Heart left ventricle (tissue), 16 donors: Measurements from ENCODE around the gene VGF. TPM values are rescaled to one million over a fixed set of nuclear protein-coding genes. Genes with fewer than 3 reads are reported as not detected.

Experiments
- ATAC-seq, 4 donors: fragments of 200-7000 bp; cut with Tn5 transposase; one replicate each; pipeline ENCODE4 v1.9.1; 2020 to 2022; ENCODE audit warnings: moderate library complexity in 4 of 4, mild to moderate bottlenecking in 3 of 4, moderate number of reproducible peaks in 1 of 4
- DNase-seq, 5 donors: peaks; one replicate each; pipeline ENCODE4 v3.0.0-alpha.2; 2020
- H3K27ac ChIP-seq, 12 donors: fragments of 200-600 bp; sonication (generic) in 4 of 12; one replicate each; pipeline versions ENCODE4 v1.5.0 to v1.8.0; 2016 to 2022; ENCODE audit warnings: mild to moderate bottlenecking in 2 of 12
- H3K27me3 ChIP-seq, 9 donors: fragments of 200-600 bp; sonication (generic) in 2 of 9; one replicate each; pipeline versions ENCODE4 v1.5.1 to v1.8.0; 2016 to 2022; ENCODE audit warnings: mild to moderate bottlenecking in 3 of 9
- H3K36me3 ChIP-seq, 9 donors: fragments of 200-600 bp; sonication (generic) in 2 of 9; one replicate each; pipeline versions ENCODE4 v1.5.0 to v1.8.0; 2018 to 2022; ENCODE audit warnings: mild to moderate bottlenecking in 2 of 9
- H3K4me1 ChIP-seq, 12 donors: fragments of 200-600 bp; sonication (generic) in 4 of 12; one replicate each; pipeline versions ENCODE4 v1.5.0 to v1.8.0; 2016 to 2022; ENCODE audit warnings: mild to moderate bottlenecking in 3 of 12
- H3K4me3 ChIP-seq, 12 donors: fragments of 200-600 bp; sonication (generic) in 4 of 12; one replicate each; pipeline versions ENCODE4 v1.5.0 to v1.8.0; 2017 to 2022; ENCODE audit warnings: mild to moderate bottlenecking in 9 of 12, moderate library complexity in 4 of 12
- H3K9me3 ChIP-seq, 12 donors: fragments of 200-600 bp; sonication (generic) in 4 of 12; one replicate each; pipeline versions ENCODE4 v1.5.0 to v1.8.0; 2016 to 2022; ENCODE audit warnings: mild to moderate bottlenecking in 1 of 12
- CTCF ChIP-seq, 12 donors: fragments of 200-600 bp; sonication (generic) in 4 of 12; IDR thresholded peaks; one replicate each; pipeline versions ENCODE4 v1.5.0 to v1.8.0; 2018 to 2022; ENCODE audit warnings: antibody characterized with exemption in 12 of 12, mild to moderate bottlenecking in 5 of 12
- POLR2A ChIP-seq, 2 donors: fragments of 450-650 bp; IDR thresholded peaks; one replicate each; pipeline ENCODE4 v1.6.1; 2017; ENCODE audit warnings: antibody characterized with exemption in 2 of 2, mild to moderate bottlenecking in 2 of 2, moderate library complexity in 2 of 2
- WGBS, 4 donors: extraction: QIAGEN DNeasy Blood & Tissue Kit in 2 of 4; methylation state at CpG; one replicate each; pipeline versions ENCODE4 v1.1.5 to v1.1.7; 2013 to 2018; 5-methylcytosine and 5-hydroxymethylcytosine counted together
- intact Hi-C, 10 donors: fragments of 100-400 bp; cut with DNase I; formaldehyde crosslinking; loops; one replicate each; pipeline versions ENCODE4 v1.11.1 to v1.14.2; 2022
- polyA plus RNA-seq, 2 donors: library from polyadenylated mRNA; stranded (reverse); fragments of 200-250 nt; gene quantifications; one replicate each; pipeline ENCODE4 v1.2.3, GENCODE V29; 2013
- total RNA-seq, 9 donors: library from RNA; depleted of rRNA in 2 of 9; stranded (reverse); fragments of >200 nt in 2 of 9; fragmentation: NEBNext Ultra II Directional in 3 of 9; extraction: Animal tissue kit (Norgen Biotek cat#: 25700) in 3 of 9; gene quantifications; one replicate each; pipeline versions ENCODE4 v1.1.0 to v1.2.4, GENCODE V29; 2016 to 2023
- donor health status: ischemic (EF 13 %, LVEDD 7.1; RV severe dilation, severe dysfunction).
- donor health status: healthy with polysubstance abuse.
- donor health status: DM: no; HTN: yes; CAD: no.
- donor health status: DM: no; HTN: no; CAD: no.
- donor health status: ischemic (EF 25% LVEDD 6.9; RV normal size, moderate dysfunction).
- donor health status: ischemic (EF 25% LVEDD 5.7; RV mildly dilated, moderate dysfunction).
- donor health status: healthy.
- donor health status: DM: yes; HTN: yes; CAD: no.
- donor health status: ischemic (EF 35%, LVEDD 5.7; RV mildly dilated, moderate dysfunction).
- donor health status: nonischemic (EF 11% LVEDD 7.7; RV severe dilation, severe dysfunction).
- donor health status: DM: yes; HTN: yes; CAD: no.
- donor health status: PGD.
- donor health status: ischemic (EF 29% LVEDD 5.4; RV normal size, mild dysfunction).
- donor health status: nonischemic (EF 23%, LVEDD 6.1; RV moderate dilation, normal function).

The VGF gene
- total and polyA plus RNA-seq, 11 donors, result 0.09 to 0.19 (median 0.14) TPM; not detected in 8

GRCh38 chr7:101172005-101172853 is 6.9 kb upstream of the VGF start:
- TF ChIP-seq POLR2A (IDR thresholded peaks at IDR 0.05) (no peak), CTCF (IDR thresholded peaks at IDR 0.05) (no peak)
- WGBS, 4 donors, result 0 to 2% (median 2%) methylated on average over 51 to 79 of the region's 79 CpGs
- no peaks in the 10 kb centered on the region for H3K9me3 ChIP-seq
- H3K27ac ChIP-seq, result no peak overlapping the region
- H3K4me3 ChIP-seq, result peak overlapping the region in 3 of 12 donors; percentile 3 to 15 (median 11)
- H3K4me1 ChIP-seq, result peaks cover 0 to 43% (median 22%) of the 10 kb centered on the region in 12 donors
- H3K27me3 ChIP-seq, result peaks cover 60 to 100% (median 98%) of the 10 kb centered on the region in 9 donors
- intact Hi-C loops, result no loop called here
- DNase-seq (no peak), ATAC-seq (no peak)
- H3K36me3 ChIP-seq, result no peaks in the 10 kb centered on the region

- 1 to 2% (median 1%) methylated on average over 12 to 13 of the region's 13 CpGs for WGBS, 4 donors
- H3K27ac ChIP-seq, result no peak overlapping the region
- no peak overlapping the region for H3K4me3 ChIP-seq
- H3K36me3 ChIP-seq, result no peaks in the 10 kb centered on the region
- peaks cover 66 to 100% (median 97%) of the 10 kb centered on the region in 9 donors for H3K27me3 ChIP-seq
- H3K4me1 ChIP-seq, result peaks cover 0 to 43% (median 22%) of the 10 kb centered on the region in 12 donors
- ATAC-seq (no peak), DNase-seq (no peak)
- no peak for TF ChIP-seq POLR2A (IDR thresholded peaks at IDR 0.05)
- TF ChIP-seq CTCF (IDR thresholded peaks at IDR 0.05), result no peak
- H3K9me3 ChIP-seq, result no peaks in the 10 kb centered on the region
- intact Hi-C loops, result no loop called here
These were observed 6.1 kb upstream of the VGF start for GRCh38 chr7:101171442-101171837.

GRCh38 chr7:101170617-101171441 is 5.5 kb upstream of the VGF start:
- intact Hi-C loops, result no loop called here
- peaks cover 69 to 100% (median 98%) of the 10 kb centered on the region in 9 donors for H3K27me3 ChIP-seq

More at GRCh38 chr7:101170617-101171441, 5.5 kb upstream of the VGF start:
- no peaks in the 10 kb centered on the region for H3K36me3 ChIP-seq
- DNase-seq, result no peak
- H3K9me3 ChIP-seq, result no peaks in the 10 kb centered on the region
- no peak overlapping the region for H3K4me3 ChIP-seq
- ATAC-seq, result no peak
- WGBS, 4 donors, result 4 to 7% (median 5%) methylated on average over 15 to 17 of the region's 17 CpGs
- H3K4me1 ChIP-seq, result peaks cover 0 to 47% (median 25%) of the 10 kb centered on the region in 12 donors
- TF ChIP-seq CTCF (IDR thresholded peaks at IDR 0.05) (no peak), POLR2A (IDR thresholded peaks at IDR 0.05) (no peak)
- H3K27ac ChIP-seq, result no peak overlapping the region
